ENCODE data around the gene LRP5.

LRP5 gene

DNA sequence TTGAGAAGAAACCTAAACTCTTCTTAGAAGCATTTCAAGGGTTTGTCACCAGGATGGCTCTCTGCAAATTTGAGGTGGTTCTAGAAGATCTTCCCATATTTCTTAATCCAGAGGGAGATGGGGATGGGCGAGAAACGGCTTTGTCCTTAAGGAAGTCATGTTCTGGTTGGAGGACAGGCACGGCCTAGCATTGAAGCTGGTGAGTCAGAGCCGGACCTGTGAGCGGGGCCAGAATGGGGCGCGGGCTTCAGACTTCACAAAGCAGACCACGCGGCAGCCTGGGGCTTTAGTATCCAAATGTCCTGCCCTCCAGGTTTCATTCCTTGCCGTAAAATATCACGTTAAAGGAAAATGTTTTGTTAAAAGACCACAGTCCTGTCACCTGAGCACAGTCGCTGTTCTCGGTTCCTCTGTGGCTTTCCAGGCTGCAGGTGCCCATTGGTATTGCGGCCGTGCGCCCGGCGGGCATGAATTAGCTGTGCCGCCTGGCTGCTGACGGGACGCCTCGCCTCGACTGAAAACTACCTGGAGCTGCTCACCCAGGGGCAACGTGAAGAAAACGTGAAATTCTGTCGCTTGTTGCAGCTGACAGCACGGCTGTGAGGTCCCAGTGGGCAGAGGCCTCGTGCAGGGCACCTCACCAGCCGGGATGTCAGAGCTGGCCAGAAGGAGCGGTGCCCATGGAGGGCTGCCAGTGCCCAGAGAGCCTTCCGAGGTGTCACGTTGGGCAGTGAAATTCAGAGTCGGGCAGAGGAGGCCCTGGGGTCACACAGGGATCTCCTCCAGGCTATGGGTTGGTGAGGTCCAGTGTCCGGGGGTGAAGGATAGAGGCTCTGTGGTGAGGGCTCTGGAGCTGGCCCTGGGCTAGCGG, 59.0 kb downstream of the LRP5 start:
- no peak for DNase-seq (ENCODE audit: low spot score)

GRCh38 chr11:68372114-68372513, 59.7 kb downstream of the LRP5 start:
- no peak for DNase-seq (ENCODE audit: low spot score)

- no peak for DNase-seq (ENCODE audit: low spot score)
Measured at GRCh38 chr11:68372625-68373024, 60.2 kb downstream of the LRP5 start.

DNA sequence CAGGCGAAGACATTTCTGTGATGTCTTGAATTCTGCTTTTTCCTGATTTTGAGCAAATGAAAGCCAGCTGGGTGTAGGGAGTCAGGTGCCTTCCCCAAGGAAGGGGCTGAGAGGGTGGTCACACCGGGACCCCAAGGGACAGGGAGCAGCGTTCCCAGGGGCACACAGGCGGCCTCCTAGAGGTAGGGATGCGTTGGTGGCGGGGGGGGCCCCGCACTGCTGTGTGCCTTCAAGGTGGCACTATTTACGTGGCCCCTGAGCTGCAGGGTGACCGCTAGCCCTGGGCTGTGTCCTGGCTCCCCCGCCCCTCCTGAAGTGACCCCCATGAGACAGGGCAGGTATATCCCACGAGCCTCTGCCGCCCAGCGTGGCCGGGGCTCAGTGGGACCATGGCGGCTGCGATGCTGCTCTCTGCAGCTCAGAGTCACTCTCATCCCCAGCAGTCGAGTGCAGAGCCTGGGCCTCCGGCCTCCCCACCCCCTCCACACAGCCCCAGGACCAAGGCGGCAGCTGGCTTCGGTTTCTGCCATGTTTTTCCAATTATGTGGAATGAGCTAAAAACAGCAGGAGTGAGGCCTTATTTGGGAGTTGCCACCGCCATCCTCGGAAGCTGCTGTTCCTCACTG, 60.9 kb downstream of the LRP5 start:
- no peak for DNase-seq (ENCODE audit: low spot score)

DNA sequence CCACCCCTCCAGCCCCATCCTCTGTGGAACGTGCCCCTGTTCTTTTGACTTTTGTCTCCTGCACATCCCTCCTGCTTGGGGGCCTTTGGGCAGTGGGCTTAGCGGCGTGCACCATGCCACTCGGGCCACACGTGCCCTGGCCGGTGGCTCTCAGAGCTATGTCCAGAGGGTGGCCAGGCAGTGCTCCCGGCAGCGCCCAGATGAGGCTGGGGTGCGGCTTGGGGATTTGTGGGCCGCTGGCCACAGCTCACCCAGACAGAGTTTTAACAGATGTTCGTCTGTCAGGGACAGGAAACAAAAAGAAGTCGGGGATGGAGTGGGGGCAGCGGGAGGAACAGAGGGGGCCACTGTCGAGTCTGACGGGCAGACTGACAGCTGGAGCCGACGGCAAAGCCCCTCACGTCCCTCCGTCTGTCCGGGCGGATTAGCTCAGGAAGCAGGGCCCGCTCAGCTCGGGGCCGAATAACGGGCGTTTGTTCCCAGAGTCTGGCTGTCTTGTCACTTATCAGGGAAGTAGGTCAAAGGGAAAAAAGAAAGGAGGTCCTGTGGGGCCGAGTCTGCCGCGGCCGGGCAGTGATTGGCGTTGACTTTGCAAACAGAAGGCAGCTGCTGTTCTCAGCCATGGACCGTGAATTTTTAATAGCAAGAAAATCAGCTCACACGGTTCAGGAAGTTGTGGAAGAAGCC, 61.6 kb downstream of the LRP5 start:
- DNase-seq (ENCODE audit: low spot score) = no peak

- DNase-seq (ENCODE audit: low spot score) = no peak
Measured at GRCh38 chr11:68374531-68374930, 62.1 kb downstream of the LRP5 start.

- no peak for DNase-seq (ENCODE audit: low spot score)
Measured at GRCh38 chr11:68375337-68375736, 62.9 kb downstream of the LRP5 start.

DNA sequence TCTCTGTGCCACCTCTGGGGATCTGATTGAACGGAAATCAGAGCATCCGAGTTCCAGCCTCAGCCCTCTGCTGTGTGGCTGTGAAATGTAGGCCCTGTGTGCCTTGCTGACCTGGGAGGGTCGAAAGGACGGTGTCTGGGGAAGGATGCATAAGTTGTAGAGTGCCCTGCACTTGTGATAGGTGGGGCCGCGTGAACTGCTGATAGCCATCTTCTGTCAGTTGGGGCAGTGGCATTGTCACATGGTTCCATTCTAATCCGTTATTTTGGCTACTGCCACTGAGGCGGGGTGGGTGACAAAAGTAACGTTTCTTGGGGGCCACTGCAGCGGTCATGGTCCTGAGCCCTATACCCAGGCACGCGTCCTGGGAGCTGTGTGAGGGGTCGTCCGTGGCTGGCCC, 63.4 kb downstream of the LRP5 start:
- DNase-seq (ENCODE audit: low spot score) = no peak

DNA sequence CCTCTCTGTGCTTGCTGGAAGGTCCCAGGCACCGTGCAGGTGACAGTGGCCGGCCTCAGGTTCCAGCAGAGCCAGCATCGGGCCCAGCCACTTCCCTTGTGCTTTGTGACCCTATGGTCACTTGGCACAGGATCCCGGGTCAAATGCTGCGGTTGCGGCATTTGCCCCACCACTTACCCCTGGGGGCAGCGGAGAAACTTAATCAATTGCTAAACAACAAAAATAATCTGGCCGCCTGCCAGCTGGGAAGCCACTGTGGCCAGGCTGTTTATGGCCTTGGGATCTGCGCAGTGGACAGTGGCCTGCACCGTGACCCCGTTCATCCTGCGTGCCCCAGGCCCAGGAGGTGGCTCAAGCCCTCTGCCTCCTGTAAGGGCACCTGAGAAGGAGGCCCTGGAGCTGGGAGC, 65.0 kb downstream of the LRP5 start:
- DNase-seq (ENCODE audit: low spot score) = no peak

- DNase-seq (ENCODE audit: low spot score) = no peak
Measured at GRCh38 chr11:68379206-68379605, 66.8 kb downstream of the LRP5 start.

- DNase-seq (ENCODE audit: low spot score) = no peak
Measured at GRCh38 chr11:68380786-68381622, 68.6 kb downstream of the LRP5 start.

DNA sequence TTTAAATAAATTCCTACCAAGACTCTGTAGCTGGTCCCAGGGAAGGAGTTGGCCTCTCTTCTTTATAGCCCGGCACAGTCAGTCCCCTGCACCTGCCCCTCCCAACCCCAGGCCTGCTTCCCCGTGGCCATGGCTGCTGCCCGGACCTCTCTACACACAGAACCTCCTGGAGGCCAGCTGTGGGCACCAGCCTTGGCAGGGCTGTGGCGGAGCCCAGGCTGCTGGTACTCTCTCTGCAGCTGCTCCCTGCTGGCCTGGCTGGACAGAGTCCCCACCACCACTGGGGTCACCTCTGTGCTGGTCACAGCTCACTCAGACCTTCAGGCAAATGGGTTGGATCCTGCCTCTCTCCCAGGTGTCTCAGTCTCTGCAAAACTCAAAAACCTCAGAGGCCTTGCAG, 69.3 kb downstream of the LRP5 start:
- DNase-seq (ENCODE audit: low spot score) = no peak

DNA sequence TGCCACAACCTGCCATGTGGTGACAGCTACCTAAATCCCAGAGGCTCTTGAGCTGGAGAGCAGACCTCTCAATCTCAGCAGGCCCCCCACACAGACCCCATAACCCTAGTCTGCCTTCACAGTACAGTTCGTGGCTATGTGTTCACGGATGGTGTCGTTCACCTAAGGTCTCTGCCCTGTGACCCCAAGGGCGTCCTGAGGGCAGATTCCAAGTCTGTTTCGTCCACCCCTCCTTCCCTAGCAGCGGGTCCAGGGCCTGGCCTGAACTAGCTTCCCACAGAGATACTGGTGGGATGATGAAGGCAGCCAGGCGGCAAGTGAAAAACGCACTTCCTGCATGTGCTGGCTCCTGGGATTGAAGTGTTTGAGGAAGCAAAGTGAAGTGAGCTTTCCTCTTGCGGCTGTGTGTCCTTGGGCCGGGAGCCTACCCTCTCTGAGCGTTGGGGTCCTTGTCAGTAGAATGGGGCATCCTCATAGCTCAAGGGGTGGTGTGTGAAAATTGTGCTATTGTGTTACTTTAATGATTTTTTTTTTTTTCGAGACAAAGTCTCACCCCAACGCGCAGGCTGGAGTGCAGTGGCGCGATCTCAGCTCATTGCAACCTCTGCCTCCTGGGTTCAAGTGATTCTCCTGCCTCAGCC, 70.1 kb downstream of the LRP5 start:
- no peak for DNase-seq (ENCODE audit: low spot score)

DNA sequence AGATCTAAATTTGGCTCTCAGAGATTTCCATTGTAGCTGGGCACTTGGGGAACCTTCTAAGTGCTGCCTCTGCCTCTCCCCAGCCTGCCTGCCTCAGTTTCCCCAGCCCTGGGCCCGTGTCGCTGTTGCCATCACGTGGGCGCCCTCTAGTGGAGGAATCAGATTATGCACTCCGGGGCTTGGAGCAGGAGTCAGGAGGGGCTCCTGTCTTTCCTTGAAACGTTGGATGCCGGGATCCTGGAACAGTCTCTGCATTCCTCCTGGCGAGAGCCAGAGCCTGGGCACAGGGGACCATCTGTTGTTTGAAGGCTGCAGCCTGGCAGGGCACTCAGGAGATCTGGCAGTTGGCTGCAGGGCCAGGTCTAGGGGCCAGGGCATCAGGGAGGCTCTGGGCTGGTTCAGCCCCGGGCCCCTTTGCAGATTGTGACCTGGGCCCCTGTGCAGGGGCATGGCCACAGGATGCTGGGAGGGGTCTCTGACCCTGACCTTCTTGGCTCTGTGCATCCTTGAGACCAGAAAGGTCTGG, 71.6 kb downstream of the LRP5 start:
- peak; percentile 91 for DNase-seq (ENCODE audit: low spot score)

DNA sequence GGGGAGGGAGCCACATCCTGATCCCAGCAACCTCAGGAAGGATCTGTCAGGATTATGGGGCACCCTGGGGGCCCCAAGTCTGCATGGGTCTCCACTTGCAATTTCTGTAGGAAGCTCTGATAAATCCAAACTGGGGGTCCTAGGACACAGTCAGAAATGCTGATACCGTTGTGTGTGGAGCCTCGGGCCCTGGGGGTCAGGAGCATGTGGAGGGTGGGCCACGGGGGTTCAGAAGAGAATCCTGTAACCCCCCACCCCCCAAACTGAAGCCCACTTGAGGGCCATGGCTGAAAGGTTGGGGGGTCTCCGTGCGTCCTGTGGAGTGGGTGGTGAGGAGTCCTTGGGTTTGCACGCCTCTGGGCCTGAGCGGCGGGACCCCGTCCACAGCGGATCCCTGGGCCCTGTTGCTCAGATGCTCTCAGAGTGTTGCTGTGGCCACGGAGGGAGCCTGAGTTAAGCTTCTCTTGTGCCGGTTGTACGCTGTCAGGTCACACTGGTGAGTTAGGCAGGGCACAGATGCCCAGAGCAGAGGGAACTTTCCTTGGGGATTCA, 72.2 kb downstream of the LRP5 start:
- no peak for DNase-seq (ENCODE audit: low spot score)

- no peak for DNase-seq (ENCODE audit: low spot score)
Measured at GRCh38 chr11:68385128-68385527, 72.7 kb downstream of the LRP5 start.

GRCh38 chr11:68386331-68386978, 74.1 kb downstream of the LRP5 start:
- DNase-seq (ENCODE audit: low spot score) = no peak

DNA sequence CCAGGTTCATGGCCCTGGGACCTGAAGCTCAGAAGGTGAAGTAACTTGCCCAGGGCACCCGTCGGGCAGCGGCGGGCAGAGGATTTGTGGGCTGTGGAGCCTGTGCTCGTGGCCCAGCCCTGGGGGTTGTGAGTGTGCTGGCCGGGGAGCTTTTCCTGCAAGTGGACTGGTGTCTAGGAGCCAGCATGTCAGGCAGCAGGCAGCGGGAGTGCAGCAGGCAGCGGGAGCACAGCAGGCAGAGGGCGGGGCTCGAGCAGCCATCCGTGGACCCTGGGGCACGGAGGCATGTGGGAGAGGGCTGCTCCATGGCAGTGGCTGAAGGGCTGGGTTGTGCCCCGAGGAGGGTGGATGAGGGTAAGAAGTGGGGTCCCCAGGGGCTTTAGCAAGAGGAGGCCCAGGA, 75.4 kb downstream of the LRP5 start:
- DNase-seq (ENCODE audit: low spot score) = no peak

DNA sequence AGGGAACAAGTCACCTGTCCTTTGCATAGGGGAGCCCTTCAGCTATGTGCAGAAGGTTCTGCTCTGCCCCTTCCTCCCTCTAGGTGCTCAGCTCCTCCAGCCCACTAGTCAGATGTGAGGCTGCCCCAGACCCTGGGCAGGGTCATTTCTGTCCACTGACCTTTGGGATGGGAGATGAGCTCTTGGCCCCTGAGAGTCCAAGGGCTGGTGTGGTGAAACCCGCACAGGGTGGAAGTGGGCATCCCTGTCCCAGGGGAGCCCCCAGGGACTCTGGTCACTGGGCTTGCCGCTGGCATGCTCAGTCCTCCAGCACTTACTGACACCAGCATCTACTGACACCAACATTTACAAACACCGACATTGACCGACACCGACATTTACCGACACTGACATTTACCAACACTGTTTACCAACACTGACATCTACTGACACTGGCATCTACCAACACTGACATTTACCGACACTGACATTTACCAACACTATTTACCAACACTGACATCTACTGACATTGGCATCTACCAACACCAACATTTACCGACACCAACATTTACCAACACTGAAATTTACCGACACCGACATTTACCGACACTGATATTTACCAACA, 76.3 kb downstream of the LRP5 start:
- no peak for DNase-seq (ENCODE audit: low spot score)

GRCh38 chr11:68390315-68390714, 77.9 kb downstream of the LRP5 start:
- DNase-seq (ENCODE audit: low spot score) = no peak
